GM18498 (cell line): ENCODE measurements around the gene SUN1.
"Not testable (repeated sequence)": the region's sequence is repeated elsewhere in the genome, so short reads cannot be mapped to it uniquely, and the experiment has no call there.

Experiments used
- ATAC-seq: cut with Tn5 transposase; IDR thresholded peaks from one replicate; pipeline ENCODE4 v1.9.1; 2021; ENCODE audit warnings: mild to moderate bottlenecking, moderate library complexity; ENCODE audit not compliant: unreplicated experiment

The SUN1 gene, protein sequence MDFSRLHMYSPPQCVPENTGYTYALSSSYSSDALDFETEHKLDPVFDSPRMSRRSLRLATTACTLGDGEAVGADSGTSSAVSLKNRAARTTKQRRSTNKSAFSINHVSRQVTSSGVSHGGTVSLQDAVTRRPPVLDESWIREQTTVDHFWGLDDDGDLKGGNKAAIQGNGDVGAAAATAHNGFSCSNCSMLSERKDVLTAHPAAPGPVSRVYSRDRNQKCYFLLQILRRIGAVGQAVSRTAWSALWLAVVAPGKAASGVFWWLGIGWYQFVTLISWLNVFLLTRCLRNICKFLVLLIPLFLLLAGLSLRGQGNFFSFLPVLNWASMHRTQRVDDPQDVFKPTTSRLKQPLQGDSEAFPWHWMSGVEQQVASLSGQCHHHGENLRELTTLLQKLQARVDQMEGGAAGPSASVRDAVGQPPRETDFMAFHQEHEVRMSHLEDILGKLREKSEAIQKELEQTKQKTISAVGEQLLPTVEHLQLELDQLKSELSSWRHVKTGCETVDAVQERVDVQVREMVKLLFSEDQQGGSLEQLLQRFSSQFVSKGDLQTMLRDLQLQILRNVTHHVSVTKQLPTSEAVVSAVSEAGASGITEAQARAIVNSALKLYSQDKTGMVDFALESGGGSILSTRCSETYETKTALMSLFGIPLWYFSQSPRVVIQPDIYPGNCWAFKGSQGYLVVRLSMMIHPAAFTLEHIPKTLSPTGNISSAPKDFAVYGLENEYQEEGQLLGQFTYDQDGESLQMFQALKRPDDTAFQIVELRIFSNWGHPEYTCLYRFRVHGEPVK

DNA sequence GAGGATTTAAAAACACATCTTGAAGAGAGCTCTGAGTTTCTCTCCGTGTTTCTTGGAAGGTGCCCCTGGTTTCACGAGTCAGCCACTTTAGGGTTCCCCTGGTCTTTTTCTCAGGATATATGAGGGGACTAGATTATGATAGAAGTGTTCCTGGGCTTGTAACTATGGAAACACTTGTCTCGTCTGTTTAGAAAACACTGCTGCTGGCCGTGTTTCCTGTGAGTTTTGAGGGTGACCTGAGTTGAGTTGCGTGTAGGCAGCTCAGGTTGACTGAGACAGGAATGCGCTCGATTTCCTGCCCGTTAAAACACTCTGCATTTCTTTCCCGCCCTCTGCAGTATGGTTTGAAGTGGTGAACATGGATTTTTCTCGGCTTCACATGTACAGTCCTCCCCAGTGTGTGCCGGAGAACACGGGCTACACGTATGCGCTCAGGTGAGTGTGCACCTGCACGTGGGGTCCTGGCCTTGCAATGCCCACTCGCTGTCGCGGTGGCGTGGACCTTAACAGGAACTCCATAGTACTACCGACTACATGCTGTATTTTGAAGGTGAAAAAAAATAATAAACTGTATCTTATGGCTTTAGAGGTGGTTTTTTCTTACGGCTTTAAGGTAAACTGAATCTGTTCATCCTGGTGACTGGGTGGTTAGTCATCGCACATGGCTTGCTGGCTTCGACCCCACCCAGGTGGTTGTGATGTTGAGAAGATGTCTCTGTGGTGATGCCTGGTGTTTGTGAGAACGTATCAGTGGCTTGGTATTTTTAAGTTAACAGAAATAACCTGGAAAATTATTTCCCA lies at the start of gene SUN1:
SUN1 (plus strand) TSS at position 310 of the 801 bp plus-strand sequence; CDS start at position 359, 49 bp downstream.
- ATAC-seq, result peak; percentile 66

DNA sequence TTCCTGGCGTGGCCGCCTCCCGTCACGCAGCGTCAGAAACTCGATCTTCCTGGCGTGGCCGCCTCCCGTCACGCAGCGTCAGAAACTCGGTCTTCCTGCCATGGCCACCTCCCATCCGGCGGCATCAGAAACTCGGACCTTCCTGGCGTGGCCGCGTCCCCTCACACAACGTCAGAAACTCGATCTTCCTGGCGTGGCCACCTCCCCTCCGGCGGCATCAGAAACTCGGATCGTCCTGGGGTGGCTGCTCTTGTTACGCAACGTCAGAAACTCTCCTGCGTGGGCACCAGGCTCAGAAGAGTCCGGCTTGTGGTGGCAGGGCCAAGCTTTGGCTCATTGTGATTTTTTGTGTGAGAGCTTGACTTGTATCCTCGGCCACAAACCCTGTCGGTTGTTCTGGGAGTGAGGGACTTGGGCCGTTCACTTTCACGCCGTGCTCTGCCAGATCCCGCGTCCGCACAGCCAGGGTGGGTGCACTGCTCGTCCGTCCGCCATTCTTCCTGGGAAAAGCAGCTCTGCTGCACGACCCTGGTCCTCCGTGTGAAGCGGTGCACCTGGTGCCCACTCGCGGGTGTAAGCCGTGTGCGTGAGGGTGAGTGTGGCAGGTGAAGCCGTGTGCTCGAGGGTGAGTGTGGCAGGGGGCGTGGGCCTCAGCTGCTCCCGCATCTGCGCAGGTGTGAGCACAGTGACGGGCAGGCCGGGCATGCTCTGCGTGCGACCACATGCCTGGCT lies 49.4 kb upstream of the SUN1 start:
- no peak for ATAC-seq

DNA sequence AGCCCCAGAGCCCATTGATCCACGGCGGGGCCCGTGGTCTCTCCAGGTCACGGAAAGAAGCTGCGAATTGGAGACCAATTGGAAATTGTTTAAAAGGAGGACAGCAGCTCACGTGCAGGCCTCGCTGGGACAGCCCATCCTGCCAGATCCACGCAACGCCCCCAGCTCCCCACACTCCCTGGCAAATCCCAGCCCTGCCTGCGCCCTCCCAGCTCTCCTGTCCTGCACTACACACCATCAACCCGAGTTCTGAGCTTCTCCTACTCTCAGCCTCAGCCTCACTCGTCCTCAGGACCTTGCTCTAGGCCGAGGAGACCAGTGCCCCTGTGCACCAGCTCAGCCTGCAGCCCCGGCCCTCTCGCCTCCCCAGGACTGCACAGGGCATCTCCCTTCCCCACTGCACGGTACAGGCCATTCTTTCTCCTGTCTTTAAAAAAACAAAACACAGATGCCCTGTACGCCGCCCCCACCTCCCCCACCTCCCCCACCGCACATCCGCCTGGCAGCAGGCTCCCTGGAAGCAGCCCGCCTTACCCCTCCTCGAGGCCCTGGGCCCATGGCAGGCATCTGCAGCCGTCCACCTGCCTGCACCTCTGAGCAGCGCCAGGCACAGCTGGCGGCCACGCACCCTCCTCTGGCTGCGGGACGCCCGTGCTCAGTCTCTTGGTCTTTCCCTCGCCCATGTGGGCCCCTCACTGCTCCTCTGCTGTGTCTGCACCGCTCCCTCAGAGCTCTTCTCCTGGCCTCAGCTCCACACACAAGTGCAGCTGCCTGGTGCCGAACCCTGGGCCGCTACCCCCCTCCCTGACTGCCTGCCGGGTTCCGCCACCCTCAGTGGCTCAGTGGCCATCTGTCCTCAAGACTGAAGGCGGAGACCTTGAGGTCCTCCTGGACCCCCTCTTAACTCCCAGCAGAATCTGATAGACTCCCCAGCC lies 48.5 kb upstream of the SUN1 start:
- no peak for ATAC-seq

DNA sequence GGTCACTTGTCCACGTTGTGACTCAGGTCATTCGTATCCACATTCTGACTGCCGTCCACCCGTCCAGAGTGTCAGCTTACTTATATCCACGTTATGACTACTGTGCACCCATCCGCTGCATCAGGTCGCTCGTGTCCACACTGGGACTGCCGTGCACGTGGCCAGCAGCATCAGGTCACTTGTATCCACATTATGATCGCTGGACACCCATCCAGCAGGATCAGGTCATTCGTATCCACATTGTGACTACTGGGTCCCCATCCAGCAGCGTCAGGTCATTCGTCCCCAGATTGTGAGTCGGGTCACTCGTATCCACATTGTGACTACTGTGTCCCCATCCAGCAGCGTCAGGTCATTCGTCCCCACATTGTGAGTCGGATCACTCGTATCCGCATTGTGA lies 47.3 kb upstream of the SUN1 start:
- no peak for ATAC-seq

DNA sequence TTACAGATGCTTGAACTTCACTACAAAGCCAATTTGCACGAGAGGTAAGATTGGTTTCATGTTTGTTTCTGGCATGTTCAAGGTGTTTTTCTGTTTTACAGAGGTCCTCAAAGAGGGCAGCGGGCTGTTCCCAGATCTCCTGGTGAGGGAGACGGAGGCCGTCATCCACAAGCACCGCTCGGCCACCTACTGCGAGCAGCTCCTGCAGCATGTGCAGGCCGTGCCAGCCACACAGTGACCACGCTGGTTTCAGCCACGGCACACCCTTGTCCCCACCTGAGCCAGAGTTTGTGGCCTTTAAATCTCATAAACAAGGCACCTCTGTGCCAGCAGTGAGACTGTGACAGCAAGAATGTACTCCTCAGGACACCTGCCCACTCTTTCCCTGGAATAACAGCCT lies 46.9 kb upstream of the SUN1 start:
- ATAC-seq, result no peak

DNA sequence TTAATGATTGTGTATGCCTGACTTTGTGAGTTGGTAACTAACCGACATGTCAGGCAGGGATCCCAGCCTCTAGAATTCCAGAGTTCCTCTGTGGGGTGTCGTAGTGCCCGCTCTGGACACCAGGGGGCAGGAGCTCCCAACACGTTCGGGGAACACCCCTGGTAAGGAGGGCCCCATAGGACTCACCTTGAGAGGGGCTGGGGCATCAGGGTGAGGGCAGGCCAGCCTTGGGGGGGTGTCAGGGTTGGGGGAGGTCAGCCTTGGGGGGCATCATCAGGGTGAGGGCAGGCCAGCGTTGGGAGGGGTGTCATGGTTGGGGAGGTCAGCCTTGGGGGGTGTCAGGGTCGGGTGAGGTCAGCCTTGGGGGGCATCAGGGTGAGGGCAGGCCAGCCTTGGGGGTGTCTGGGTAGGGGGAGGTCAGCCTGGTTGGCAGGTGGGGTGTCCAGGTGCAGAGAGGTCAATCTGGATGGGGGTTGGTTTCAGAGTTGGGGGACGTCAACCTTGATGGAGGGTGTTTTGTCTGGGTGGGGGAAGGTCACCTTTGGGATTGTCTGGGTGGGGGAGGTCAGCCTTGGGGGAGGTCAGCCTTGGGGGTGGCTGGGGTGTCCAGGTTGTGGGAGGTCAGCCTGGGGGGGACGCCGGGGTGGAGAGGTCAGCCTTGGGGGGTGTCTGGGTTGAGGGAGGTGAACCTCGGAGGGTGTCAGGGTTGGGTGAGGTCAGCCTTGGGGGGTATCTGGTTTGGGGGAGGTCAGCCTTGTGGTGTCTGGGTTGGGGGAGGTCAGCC lies 45.6 kb upstream of the SUN1 start:
- no peak for ATAC-seq

DNA sequence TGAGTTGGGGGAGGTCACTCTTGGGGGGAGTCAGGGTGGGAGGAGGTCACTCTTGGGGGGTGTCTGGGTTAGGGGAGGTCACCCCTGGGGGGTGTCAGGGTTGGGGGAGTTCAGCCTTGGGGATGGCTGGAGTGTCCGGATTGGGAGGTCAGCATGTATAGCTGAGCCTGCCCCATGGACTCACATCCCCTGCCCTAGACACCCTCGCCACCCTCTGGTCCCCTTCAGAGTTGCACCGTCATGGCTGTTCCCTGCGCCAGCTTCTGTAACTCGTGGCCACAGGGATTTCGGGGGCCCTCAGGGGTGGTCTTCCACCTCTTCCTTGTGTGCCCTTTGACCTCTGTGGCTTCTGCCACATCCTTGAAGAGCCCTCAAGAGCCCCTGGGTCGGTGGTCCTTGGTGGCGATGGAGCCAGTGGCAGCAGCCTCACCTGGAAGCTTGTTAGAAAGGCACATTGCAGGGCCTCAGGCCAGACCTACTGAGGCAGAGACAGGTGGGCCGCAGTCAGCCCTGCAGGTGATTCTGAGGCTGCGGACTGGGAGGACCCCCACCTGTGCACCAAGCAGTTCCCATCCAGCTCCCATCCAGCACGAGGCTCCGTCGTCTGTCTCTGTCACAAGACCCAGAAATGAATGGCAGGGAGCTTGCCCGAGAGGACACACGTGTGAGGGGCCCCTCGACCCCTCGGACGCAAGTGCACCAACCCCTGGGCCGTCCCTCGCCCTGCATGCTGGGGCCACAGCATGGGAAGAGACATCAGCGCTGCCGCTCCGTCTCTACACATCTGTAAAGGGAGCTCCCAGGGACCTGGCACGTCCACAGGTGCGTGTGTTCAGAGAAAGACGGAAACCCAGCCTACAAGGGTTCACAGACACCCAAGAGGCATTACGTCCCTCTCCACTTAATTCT lies 44.7 kb upstream of the SUN1 start:
- ATAC-seq, result no peak

DNA sequence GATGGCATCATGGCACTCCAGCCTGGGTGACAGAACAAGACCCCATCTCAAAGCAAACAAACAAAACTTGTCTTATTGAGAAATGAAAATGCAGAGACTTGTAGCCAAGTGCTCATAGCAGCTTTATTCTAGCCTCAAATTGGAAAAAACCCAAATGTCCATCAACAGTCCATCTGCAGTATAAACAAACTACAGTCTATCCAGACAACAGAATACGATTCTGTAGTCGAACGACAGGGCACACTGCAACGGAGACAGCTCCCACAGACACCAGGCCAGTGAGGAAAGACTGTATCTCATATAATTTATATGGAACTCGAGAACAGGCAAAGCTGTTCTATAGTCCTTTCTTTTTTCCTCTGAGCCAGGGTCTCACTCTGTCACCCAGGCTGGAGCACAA lies 40.8 kb upstream of the SUN1 start:
- ATAC-seq, result no peak

DNA sequence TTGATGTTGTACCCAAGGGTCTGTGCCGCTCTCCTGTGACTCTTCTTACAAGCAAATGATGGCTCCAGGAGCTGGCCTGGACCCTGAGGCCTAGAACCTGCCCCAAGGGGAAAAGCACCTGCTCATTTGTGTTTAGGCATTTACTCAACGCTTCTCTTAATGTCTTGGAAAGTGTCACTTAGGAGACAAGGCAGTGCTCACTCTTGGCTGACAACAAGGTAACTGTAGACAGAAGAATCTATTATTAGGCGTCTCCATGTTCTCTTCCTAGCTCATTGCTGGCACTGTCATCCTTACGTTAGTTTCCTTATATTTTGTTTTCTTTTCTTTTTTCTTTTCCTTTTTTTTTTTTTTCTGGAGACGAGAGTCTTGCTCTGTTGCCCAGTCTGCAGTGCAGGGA lies 38.1 kb upstream of the SUN1 start:
- no peak for ATAC-seq

DNA sequence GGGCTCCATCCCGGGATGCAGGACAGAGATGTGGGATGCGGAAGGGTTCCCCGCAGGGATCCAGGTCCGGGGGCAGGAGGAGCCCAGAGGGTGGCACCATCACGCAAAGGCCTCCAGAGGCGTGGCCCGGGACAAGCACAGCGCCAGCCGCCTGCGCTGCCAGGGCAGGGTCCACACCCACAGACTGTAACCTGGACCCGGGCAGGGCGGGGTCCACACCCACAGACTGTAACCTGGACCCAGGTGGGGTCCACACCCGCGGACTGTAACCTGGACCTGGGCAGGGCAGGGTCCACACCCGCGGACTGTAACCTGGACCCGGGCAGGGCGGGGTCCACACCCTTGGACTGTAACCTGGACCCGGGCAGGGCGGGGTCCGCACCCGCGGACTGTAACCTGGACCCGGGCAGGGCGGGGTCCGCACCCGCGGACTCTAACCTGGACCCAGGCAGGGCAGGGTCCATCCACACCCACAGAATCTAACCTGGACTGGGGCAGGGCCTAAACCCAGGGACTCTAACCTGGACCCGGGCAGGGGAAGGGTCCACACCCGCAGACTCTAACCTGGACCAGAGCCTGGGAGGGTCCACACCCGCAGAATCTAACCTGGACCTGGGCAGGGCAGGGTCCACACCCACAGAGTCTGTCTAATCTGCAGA lies 37.5 kb upstream of the SUN1 start:
- no peak for ATAC-seq

DNA sequence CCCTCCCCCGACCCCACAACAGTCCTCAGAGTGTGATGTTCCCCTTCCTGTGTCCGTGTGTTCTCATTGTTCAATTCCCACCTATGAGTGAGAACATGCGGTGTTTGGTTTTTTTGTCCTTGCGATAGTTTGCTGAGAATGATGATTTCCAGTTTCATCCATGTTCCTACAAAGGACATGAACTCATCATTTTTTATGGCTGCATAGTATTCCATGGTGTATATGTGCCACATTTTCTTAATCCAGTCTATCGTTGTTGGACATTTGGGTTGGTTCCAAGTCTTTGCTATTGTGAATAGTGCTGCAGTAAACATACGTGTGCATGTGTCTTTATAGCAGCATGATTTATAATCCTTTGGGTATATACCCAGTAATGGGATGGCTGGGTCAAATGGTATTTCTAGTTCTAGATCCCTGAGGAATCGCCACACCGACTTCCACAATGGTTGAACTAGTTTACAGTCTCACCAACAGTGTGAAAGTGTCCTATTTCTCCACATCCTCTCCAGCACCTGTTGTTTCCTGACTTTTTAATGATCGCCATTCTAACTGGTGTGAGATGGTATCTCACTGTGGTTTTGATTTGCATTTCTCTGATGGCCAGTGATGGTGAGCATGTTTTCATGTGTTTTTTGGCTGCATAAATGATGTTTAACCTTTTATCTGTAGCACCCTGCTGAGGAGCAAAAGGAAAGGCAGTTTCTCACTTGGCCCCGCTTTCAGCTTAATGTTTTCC lies 35.7 kb upstream of the SUN1 start:
- not testable (repeated sequence) for ATAC-seq

DNA sequence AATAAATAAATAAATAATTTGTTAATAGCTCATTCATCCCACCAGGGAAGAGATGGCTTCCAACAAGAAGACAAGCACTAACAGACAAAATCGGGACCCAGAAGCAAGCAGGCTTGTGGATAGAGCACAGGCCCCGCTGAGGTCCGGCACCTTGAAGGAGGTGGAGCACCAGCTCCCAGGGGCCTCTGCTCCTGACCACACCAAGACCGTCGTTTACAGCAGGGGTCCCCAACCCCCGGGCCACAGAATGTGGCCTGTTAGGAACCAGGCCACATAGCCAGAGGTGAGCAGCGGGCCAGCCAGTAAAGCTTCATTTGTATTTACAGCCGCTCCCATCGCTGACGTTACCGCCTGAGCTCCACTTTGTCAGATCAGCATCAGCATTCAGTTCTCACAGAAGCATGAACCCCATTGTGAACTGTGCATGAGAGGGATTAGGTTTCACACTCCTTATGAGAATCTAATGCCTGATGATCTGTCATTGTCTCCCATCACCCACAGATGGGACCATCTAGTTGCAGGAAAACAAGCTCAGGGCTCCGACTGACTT lies 33.3 kb upstream of the SUN1 start:
- no peak for ATAC-seq

DNA sequence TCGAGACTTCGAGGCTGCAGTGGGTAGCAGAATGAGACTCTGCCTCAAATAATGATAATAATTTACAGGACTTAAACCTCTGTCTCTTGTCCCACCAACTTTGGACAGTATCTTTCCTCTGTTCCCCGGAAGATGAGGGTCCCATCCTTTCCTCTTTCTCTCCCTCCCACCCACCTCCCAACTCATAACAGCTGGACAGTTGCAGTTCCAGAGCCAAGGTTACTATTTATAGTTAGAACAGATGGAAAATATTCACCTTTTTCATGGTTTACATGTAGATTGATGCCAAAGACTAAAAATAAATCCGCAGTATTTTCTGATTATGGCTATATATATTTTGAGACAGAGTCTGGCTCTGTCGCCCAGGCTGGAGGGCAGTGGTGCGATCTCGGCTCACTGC lies 31.6 kb upstream of the SUN1 start:
- ATAC-seq, result no peak

DNA sequence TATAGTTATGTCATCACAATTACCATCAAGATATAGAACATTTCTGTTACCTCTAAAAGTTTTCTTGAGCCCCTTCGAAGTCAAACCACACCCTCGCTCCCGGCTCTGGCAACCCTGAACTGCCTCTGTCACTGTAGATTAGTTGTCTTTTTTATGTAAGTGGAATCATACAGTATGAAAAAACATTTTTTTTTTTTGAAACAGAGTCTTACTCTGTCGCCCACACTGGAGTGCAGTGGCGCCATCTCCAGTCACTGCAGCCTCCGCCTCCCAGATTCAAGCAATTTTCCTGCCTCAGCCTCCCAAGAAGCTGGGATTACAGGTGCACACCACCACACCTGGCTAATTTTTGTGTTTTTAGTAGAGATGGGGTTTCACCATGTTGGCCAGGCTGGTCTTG lies 30.9 kb upstream of the SUN1 start:
- ATAC-seq, result not testable (repeated sequence)

DNA sequence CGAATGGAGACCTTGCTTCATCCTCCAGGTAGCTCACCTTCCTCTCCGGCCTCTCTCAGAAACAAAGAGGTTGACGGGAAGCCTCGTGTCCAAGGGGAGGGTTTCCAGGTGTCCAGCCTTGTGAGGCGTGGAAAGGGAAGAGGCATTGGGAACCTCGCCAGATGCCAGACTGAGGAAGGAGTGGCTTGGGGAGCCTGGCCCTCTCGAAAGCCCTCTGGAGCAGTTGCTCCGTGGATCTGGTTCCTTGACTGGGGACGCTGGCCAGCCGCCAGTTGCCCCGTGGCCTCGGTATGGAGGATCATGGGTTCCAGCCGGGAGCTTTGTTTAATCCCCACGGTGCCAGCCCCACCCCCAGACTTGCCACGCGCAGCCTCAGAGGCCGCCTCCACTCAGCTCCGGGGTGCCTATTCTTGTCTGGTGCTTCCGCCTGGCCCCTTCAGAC lies 30.3 kb upstream of the SUN1 start:
- no peak for ATAC-seq

DNA sequence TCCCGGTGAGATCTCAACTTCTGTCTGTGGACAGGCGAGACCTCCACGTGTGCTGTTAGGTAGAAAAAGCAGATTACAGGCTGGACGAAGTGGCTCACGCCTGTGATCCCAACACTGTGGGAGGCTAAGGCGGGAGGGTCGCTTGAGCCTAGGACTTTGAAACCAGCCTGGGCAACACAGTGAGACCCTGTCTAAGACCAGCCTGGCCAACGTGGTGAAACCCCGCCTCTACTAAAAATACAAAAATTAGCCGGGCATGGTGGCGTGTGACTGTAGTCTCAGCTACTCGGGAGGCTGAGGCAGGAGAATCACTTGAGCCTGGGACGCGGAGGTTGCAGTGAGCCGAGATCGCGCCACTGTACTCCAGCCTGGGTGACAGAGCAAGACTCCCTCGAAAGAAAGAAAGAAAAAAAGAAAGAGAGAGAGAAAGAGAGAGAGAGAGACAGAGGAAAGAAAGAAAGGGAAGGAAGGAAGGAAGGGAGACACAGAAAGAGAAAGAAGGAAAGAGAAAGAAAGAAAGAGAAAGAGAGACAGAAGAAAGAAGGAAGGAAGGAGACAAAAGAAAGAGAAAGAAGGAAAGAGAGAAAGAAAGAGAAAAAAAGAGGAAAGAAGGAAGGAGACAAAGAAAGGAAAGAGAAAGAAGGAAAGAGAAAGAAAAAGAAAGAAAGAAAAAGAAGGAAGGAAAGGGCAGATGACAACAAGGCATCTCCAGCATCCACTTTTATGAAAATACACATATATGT lies 29.6 kb upstream of the SUN1 start:
- no peak for ATAC-seq
